ENCODE results near the gene KRT25. TPM values are rescaled to one million over a fixed set of nuclear protein-coding genes. Genes with fewer than 3 reads are reported as not detected.

Gene KRT25
- polyA plus RNA-seq, 1 donor from 2014 or later = 0.19 TPM

- Histone ChIP-seq H3K4me3 (ENCODE audit: low read length) (no peak overlapping the region), H3K36me3 (ENCODE audit: insufficient read depth, low read length) (no peaks in the 10 kb centered on the region), H3K9ac (ENCODE audit: low read length) (no peak overlapping the region), H3K9me3 (ENCODE audit: low read length) (no peaks in the 10 kb centered on the region), H3K4me2 (ENCODE audit: low read length) (no peak overlapping the region), H2AFZ (ENCODE audit: low read depth, low read length) (no peak overlapping the region), H4K20me1 (ENCODE audit: insufficient read depth) (no peaks in the 10 kb centered on the region), H3K9me2 (ENCODE audit: insufficient read depth, low read length) (no peaks in the 10 kb centered on the region), H3F3A (ENCODE audit: insufficient read depth, low read length, poor library complexity, severe bottlenecking) (no peaks in the 10 kb centered on the region), H3K79me2 (replicated peaks; ENCODE audit: insufficient read depth, low read length) (no peaks in the 10 kb centered on the region), H3K27ac (ENCODE audit: low read length) (no peak overlapping the region), H3K27me3 (ENCODE audit: insufficient read depth, low read depth, low read length) (no peaks in the 10 kb centered on the region)
- no peak for TF ChIP-seq RAD21 (conservative IDR thresholded peaks at IDR 0.05)
- TF ChIP-seq POLR2AphosphoS5 (IDR thresholded peaks at IDR 0.05) = no peak
- TF ChIP-seq EP300 (conservative IDR thresholded peaks at IDR 0.05; ENCODE audit: poor library complexity, severe bottlenecking) = no peak
- no peak for TF ChIP-seq CTCF (IDR thresholded peaks at IDR 0.05; ENCODE audit: poor library complexity, severe bottlenecking)
- no peak for TF ChIP-seq MXI1 (conservative IDR thresholded peaks at IDR 0.05; ENCODE audit: poor library complexity, severe bottlenecking)
- TF ChIP-seq SMC3 (conservative IDR thresholded peaks at IDR 0.05; ENCODE audit: poor library complexity) = no peak
- no peak for TF ChIP-seq REST (IDR thresholded peaks at IDR 0.05; ENCODE audit: borderline replicate concordance)
- TF ChIP-seq TAF1 (IDR thresholded peaks at IDR 0.05; ENCODE audit: low read depth) = no peak
- TF ChIP-seq EZH2 (IDR thresholded peaks at IDR 0.05; ENCODE audit: borderline replicate concordance, insufficient read depth, low read length, poor library complexity, severe bottlenecking) = no peak
Measured at GRCh38 chr17:40707745-40708144, 47.4 kb downstream of the KRT25 start.

DNA sequence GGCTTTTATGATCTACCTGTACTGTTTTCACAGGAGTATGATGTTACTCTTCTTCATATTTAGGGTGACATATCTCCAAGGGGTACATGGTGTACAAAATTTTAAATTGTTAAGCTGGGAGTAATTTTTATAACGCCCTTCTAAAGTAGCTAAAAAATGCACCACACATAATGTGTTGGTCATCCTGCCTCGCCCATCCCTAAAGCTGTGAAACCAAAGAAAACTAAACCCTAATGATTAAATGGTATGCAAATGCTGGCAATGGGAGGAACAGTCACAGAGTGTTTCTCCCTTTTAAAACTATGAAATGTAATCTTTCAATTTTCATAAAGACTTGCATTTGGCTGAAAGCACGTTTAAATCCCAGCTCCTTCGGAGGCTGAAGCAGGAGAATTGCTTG lies 49.5 kb downstream of the KRT25 start:
- Histone ChIP-seq H3K9me2 (ENCODE audit: insufficient read depth, low read length) (no peaks in the 10 kb centered on the region), H4K20me1 (ENCODE audit: insufficient read depth) (no peaks in the 10 kb centered on the region), H3K4me2 (ENCODE audit: low read length) (no peak overlapping the region)

More for the DNA sequence above, 49.5 kb downstream of the KRT25 start:
- H3K9me3 ChIP-seq (ENCODE audit: low read length) = no peaks in the 10 kb centered on the region
- no peaks in the 10 kb centered on the region for H3K79me2 ChIP-seq (replicated peaks; ENCODE audit: insufficient read depth, low read length)
- no peaks in the 10 kb centered on the region for H3K27me3 ChIP-seq (ENCODE audit: insufficient read depth, low read depth, low read length)
- H2AFZ ChIP-seq (ENCODE audit: low read depth, low read length) = no peak overlapping the region
- no peaks in the 10 kb centered on the region for H3K36me3 ChIP-seq (ENCODE audit: insufficient read depth, low read length)
- H3K27ac ChIP-seq (ENCODE audit: low read length) = no peak overlapping the region
- H3K9ac ChIP-seq (ENCODE audit: low read length) = no peak overlapping the region
- TF ChIP-seq EZH2 (IDR thresholded peaks at IDR 0.05; ENCODE audit: borderline replicate concordance, insufficient read depth, low read length, poor library complexity, severe bottlenecking) = no peak
- TF ChIP-seq REST (IDR thresholded peaks at IDR 0.05; ENCODE audit: borderline replicate concordance) = no peak
- no peak for TF ChIP-seq TAF1 (IDR thresholded peaks at IDR 0.05; ENCODE audit: low read depth)
- no peak for TF ChIP-seq POLR2AphosphoS5 (IDR thresholded peaks at IDR 0.05)
- TF ChIP-seq RAD21 (conservative IDR thresholded peaks at IDR 0.05) = no peak
- H3K4me3 ChIP-seq (ENCODE audit: low read length) = no peak overlapping the region
- no peaks in the 10 kb centered on the region for H3F3A ChIP-seq (ENCODE audit: insufficient read depth, low read length, poor library complexity, severe bottlenecking)
